Loucy (cell line): ENCODE data around the gene PUM2.

ENCODE experiments used
- CTCF ChIP-seq: fragments of 200-600 bp; sonication (generic); conservative IDR thresholded peaks from 2 replicates; pipeline ENCODE4 v1.5.1; 2014; ENCODE audit warnings: mild to moderate bottlenecking, antibody characterized with exemption, low read length
- EZH2phosphoT487 ChIP-seq: fragments of 200-600 bp; IDR thresholded peaks from 2 replicates; pipeline ENCODE4 v1.6.1; 2018; ENCODE audit warnings: antibody characterized with exemption, mild to moderate bottlenecking, moderate library complexity, borderline replicate concordance

GRCh38 chr2:20200697-20201555, 149.7 kb downstream of the PUM2 start:
- TF ChIP-seq CTCF (no peak), EZH2phosphoT487 (no peak)
